ENCODE results near the gene MEP1B. TPM values are rescaled to one million over a fixed set of nuclear protein-coding genes. Genes with fewer than 3 reads are reported as not detected.

MEP1B gene
- total RNA-seq, 4 donors from 2014 or later, result not detected

DNA sequence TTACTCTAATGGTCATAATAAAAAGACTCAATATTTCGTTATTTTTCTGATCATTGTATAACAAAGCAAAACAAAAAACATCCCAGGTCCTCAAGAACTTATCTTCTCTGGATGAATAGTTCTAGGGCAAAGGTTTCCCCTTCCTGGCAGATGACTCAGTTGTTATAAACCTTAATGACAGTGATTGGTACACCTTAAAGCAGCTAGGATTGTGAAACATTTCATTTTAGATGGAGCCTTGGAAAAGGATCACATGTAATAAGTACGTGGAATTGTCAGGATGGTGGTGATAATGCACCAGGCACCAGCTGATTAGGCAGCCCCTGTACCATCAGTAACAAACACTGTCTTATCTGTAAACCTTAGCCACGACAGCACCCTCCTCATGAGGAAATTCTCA, 47.2 kb downstream of the MEP1B start:
- Histone ChIP-seq H3K27ac (no peak overlapping the region), H3K36me3 (no peaks in the 10 kb centered on the region), H3K4me3 (no peak overlapping the region), H3K4me1 (no peaks in the 10 kb centered on the region), H3K9me3 (no peaks in the 10 kb centered on the region), H3K27me3 (no peaks in the 10 kb centered on the region)
- 75% methylated on average over 3 of the region's 3 CpGs for WGBS
- no peak for TF ChIP-seq EP300 (IDR thresholded peaks at IDR 0.05)
- TF ChIP-seq POLR2AphosphoS5 (IDR thresholded peaks at IDR 0.05), result no peak
- TF ChIP-seq, protein P1, sequence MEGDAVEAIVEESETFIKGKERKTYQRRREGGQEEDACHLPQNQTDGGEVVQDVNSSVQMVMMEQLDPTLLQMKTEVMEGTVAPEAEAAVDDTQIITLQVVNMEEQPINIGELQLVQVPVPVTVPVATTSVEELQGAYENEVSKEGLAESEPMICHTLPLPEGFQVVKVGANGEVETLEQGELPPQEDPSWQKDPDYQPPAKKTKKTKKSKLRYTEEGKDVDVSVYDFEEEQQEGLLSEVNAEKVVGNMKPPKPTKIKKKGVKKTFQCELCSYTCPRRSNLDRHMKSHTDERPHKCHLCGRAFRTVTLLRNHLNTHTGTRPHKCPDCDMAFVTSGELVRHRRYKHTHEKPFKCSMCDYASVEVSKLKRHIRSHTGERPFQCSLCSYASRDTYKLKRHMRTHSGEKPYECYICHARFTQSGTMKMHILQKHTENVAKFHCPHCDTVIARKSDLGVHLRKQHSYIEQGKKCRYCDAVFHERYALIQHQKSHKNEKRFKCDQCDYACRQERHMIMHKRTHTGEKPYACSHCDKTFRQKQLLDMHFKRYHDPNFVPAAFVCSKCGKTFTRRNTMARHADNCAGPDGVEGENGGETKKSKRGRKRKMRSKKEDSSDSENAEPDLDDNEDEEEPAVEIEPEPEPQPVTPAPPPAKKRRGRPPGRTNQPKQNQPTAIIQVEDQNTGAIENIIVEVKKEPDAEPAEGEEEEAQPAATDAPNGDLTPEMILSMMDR (IDR thresholded peaks at IDR 0.05), result no peak
- TF ChIP-seq POLR2A (IDR thresholded peaks at IDR 0.05), result no peak
- no peak for DNase-seq (ENCODE audit: low spot score in 2 of 2)

- Histone ChIP-seq H3K27me3 (no peaks in the 10 kb centered on the region), H3K4me3 (no peak overlapping the region), H3K4me1 (no peaks in the 10 kb centered on the region), H3K9me3 (no peaks in the 10 kb centered on the region), H3K36me3 (no peaks in the 10 kb centered on the region), H3K27ac (no peak overlapping the region)
- WGBS, result 89% methylated on average over 5 of the region's 5 CpGs
- no peak for DNase-seq (ENCODE audit: low spot score in 2 of 2)
- TF ChIP-seq, protein P1 (IDR thresholded peaks at IDR 0.05), result no peak
- TF ChIP-seq EP300 (IDR thresholded peaks at IDR 0.05), result no peak
- TF ChIP-seq POLR2AphosphoS5 (IDR thresholded peaks at IDR 0.05), result no peak
- no peak for TF ChIP-seq POLR2A (IDR thresholded peaks at IDR 0.05)
These were observed 48.9 kb downstream of the MEP1B start for GRCh38 chr18:32238635-32239268.

- Histone ChIP-seq H3K27me3 (no peaks in the 10 kb centered on the region), H3K9me3 (no peaks in the 10 kb centered on the region), H3K4me1 (no peaks in the 10 kb centered on the region), H3K27ac (no peak overlapping the region), H3K36me3 (no peaks in the 10 kb centered on the region), H3K4me3 (no peak overlapping the region)
- DNase-seq (ENCODE audit: low spot score in 2 of 2), result no peak
- TF ChIP-seq POLR2A (IDR thresholded peaks at IDR 0.05), result no peak
- TF ChIP-seq POLR2AphosphoS5 (IDR thresholded peaks at IDR 0.05), result no peak
- TF ChIP-seq, protein P1 (IDR thresholded peaks at IDR 0.05), result no peak
- TF ChIP-seq EP300 (IDR thresholded peaks at IDR 0.05), result no peak
- WGBS, result 93% methylated on average over 2 of the region's 2 CpGs
These were observed 52.6 kb downstream of the MEP1B start for GRCh38 chr18:32242395-32242794.

DNA sequence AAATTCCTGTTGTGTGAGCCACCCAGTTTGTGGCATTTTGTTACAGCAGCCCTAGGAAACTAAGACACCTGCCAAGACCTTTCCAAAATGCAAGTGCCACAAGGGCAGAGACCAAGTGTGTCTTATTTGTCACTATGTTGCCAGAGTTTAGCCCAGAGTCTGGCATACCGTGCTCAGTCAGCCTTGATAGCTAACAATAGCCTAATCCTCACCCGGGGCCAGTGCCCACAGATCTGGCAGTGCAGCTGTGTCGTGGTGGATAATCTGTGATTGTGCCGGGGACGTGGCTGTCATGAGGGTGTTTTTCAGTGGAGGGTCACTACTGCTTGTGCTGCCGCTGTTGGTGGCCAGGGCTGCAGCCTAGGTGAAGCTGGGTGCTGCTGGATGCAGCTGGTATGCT, 53.5 kb downstream of the MEP1B start:
- Histone ChIP-seq H3K27me3 (no peaks in the 10 kb centered on the region), H3K4me1 (no peaks in the 10 kb centered on the region), H3K9me3 (no peaks in the 10 kb centered on the region), H3K27ac (no peak overlapping the region), H3K4me3 (no peak overlapping the region), H3K36me3 (no peaks in the 10 kb centered on the region)
- 86% methylated on average over 6 of the region's 6 CpGs for WGBS
- no peak for DNase-seq (ENCODE audit: low spot score in 2 of 2)
- TF ChIP-seq, protein P1 (IDR thresholded peaks at IDR 0.05), result no peak
- TF ChIP-seq EP300 (IDR thresholded peaks at IDR 0.05) (no peak), POLR2A (IDR thresholded peaks at IDR 0.05) (no peak), POLR2AphosphoS5 (IDR thresholded peaks at IDR 0.05) (no peak)

DNA sequence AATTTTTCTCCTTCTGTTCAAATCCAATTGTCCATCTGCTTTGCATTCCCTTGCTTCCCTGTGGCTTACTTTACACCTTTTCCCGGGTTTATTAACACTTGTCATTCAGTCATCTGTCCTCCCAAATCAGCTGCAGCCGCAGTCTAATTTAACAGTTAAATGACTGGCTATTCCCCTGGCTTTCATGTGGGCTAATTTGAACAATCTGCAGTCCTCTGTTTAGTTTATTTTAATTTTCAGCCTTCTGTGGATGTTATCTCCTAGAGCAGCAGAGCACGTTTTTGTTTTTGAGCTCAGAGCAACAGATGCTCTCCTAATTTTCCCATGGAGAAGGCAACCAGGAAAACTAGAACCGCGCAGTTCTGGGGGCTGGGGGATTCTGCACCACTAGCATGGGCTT, 55.0 kb downstream of the MEP1B start:
- no peak for DNase-seq (ENCODE audit: low spot score in 2 of 2)
- H3K27me3 ChIP-seq, result no peaks in the 10 kb centered on the region
- WGBS, result 64% methylated on average over 5 of the region's 5 CpGs
- H3K36me3 ChIP-seq, result no peaks in the 10 kb centered on the region
- no peaks in the 10 kb centered on the region for H3K4me1 ChIP-seq
- H3K9me3 ChIP-seq, result no peaks in the 10 kb centered on the region
- no peak overlapping the region for H3K4me3 ChIP-seq
- H3K27ac ChIP-seq, result no peak overlapping the region
- no peak for TF ChIP-seq EP300 (IDR thresholded peaks at IDR 0.05)
- TF ChIP-seq POLR2AphosphoS5 (IDR thresholded peaks at IDR 0.05), result no peak
- TF ChIP-seq POLR2A (IDR thresholded peaks at IDR 0.05), result no peak
- TF ChIP-seq, protein P1 (IDR thresholded peaks at IDR 0.05), result no peak
